H1 (cell line): ENCODE results near the gene HRCT1. TPM values are rescaled to one million over a fixed set of nuclear protein-coding genes. Genes with fewer than 3 reads are reported as not detected.

Source experiments
- NRF1 ChIP-seq: IDR thresholded peaks from 2 replicates; pipeline ENCODE4 v1.6.1; 2011; ENCODE audit warnings: mild to moderate bottlenecking, low read depth, low read length, improper control_type of control experiment
- RAD21 ChIP-seq, 2 experiments: IDR thresholded peaks in 1 of 2; conservative IDR thresholded peaks in 1 of 2; 2 replicates each; pipeline ENCODE4 v1.6.1; 2011; ENCODE audit warnings: low read depth in 2 of 2, low read length in 2 of 2, improper control_type of control experiment in 1 of 2, inconsistent platforms in 1 of 2, mild to moderate bottlenecking in 1 of 2, moderate library complexity in 1 of 2
- polyA plus RNA-seq, 7 experiments: library from polyadenylated mRNA; depleted of rRNA in 3 of 7; stranded (reverse) in 5 of 7; unstranded in 2 of 7; fragments of >200 nt in 5 of 7; fragments of 200-250 nt in 2 of 7; gene quantifications; 1 replicate in 5 of 7; 2 replicates in 1 of 7; 4 replicates in 1 of 7; pipeline versions ENCODE4 v1.2.1 to v1.2.3, GENCODE V29; 2011 to 2013; ENCODE audit warnings: missing spikeins in 2 of 7, mixed read lengths in 2 of 7
- total RNA-seq: library from RNA; stranded (reverse); fragmentation: NEBNext Ultra II Directional; extraction: Animal tissue kit (Norgen Biotek cat#: 25700); gene quantifications from 2 replicates; pipeline ENCODE4 v1.2.1, GENCODE V29; 2021

Gene HRCT1
- total and polyA plus RNA-seq, 2 of the 8 experiments (the other 6 are each of a cell fraction or from before 2014, with no cell fraction given), result not detected

GRCh38 chr9:35945341-35946018 lies 39.5 kb downstream of the HRCT1 start (continued):
- TF ChIP-seq RAD21 (IDR thresholded peaks at IDR 0.05 in 1 of 2, conservative IDR thresholded peaks at IDR 0.05 in 1 of 2; ENCODE audit: low read depth in 2 of 2, low read length in 2 of 2), result peak; percentile 52 to 67
- no peak for TF ChIP-seq NRF1
